Left lung (tissue), 10 donors: ENCODE measurements around the gene SLC43A3. TPM values are rescaled to one million over a fixed set of nuclear protein-coding genes. Genes with fewer than 3 reads are reported as not detected.
"Not testable (repeated sequence)": the region's sequence is repeated elsewhere in the genome, so short reads cannot be mapped to it uniquely, and the experiment has no call there.

Source experiments
- ATAC-seq: fragments of 200-7000 bp; cut with Tn5 transposase; one replicate; pipeline ENCODE4 v1.9.1; 2020; ENCODE audit warnings: moderate library complexity
- DNase-seq, 4 donors: peaks; one replicate each; pipeline ENCODE4 v3.0.0-alpha.2; 2013 to 2020
- H3K27ac ChIP-seq, 2 donors: fragments of 200-600 bp; sonication (generic) in 1 of 2; one replicate each; pipeline versions ENCODE4 v1.5.0 to v1.8.0; 2020 to 2021
- H3K27me3 ChIP-seq, 2 donors: fragments of 200-600 bp; sonication (generic) in 1 of 2; one replicate each; pipeline versions ENCODE4 v1.5.0 to v1.8.0; 2020 to 2021
- H3K36me3 ChIP-seq, 2 donors: fragments of 200-600 bp; sonication (generic) in 1 of 2; one replicate each; pipeline versions ENCODE4 v1.5.0 to v1.8.0; 2020 to 2021
- H3K4me1 ChIP-seq, 2 donors: fragments of 200-600 bp; one replicate each; pipeline ENCODE4 v1.8.0; 2021
- H3K4me3 ChIP-seq, 2 donors: fragments of 200-600 bp; sonication (generic) in 1 of 2; one replicate each; pipeline versions ENCODE4 v1.5.0 to v1.8.0; 2020 to 2021; ENCODE audit warnings: mild to moderate bottlenecking in 1 of 2
- H3K9me3 ChIP-seq, 2 donors: fragments of 200-600 bp; sonication (generic) in 1 of 2; one replicate each; pipeline versions ENCODE4 v1.5.0 to v1.8.0; 2020 to 2021
- CTCF ChIP-seq, 2 donors: fragments of 200-600 bp; sonication (generic) in 1 of 2; IDR thresholded peaks; one replicate each; pipeline versions ENCODE4 v1.5.0 to v1.8.0; 2021; ENCODE audit warnings: antibody characterized with exemption in 2 of 2
- intact Hi-C, 2 donors: fragments of 100-400 bp; cut with DNase I; formaldehyde crosslinking; loops; one replicate each; pipeline versions ENCODE4 v1.11.2 to v1.14.2; 2022
- polyA plus RNA-seq, 6 donors: library from polyadenylated mRNA; unstranded; fragments of 120-200 nt; gene quantifications; one replicate each; pipeline ENCODE4 v1.2.1, GENCODE V29; 2013; ENCODE audit not compliant: insufficient read length in 6 of 6
- total RNA-seq, 2 donors: library from RNA; stranded (reverse); fragmentation: NEBNext Ultra II Directional; extraction: Animal tissue kit (Norgen Biotek cat#: 25700); gene quantifications; one replicate each; pipeline ENCODE4 v1.2.1, GENCODE V29; 2021
- donor health status: DM: no; HTN: yes; CAD: no.
- donor health status: DM: no; HTN: no; CAD: no.

The SLC43A3 gene
- total and polyA plus RNA-seq, 8 donors: 35.0 to 185 (median 40.8) TPM

- H3K4me1 ChIP-seq: peaks cover 0 to 14% of the 10 kb centered on the region in 2 donors
- H3K27ac ChIP-seq: no peak overlapping the region
- peak; percentile 93 for ATAC-seq
- no peak for TF ChIP-seq CTCF (IDR thresholded peaks at IDR 0.05)
- no peaks in the 10 kb centered on the region for H3K36me3 ChIP-seq
- peak in 3 of 4 donors; percentile 46 to 85 (median 80) for DNase-seq
- no peak overlapping the region for H3K4me3 ChIP-seq
- no peaks in the 10 kb centered on the region for H3K9me3 ChIP-seq
- intact Hi-C loops: no loop called here
- no peaks in the 10 kb centered on the region for H3K27me3 ChIP-seq
Measured at GRCh38 chr11:57368106-57368844, 58.6 kb downstream of the SLC43A3 start.

GRCh38 chr11:57364851-57365660, 61.9 kb downstream of the SLC43A3 start:
- intact Hi-C loops: no loop called here
- H3K9me3 ChIP-seq: no peaks in the 10 kb centered on the region

GRCh38 chr11:57363131-57364080, 63.5 kb downstream of the SLC43A3 start:
- no peaks in the 10 kb centered on the region for H3K27me3 ChIP-seq
- H3K36me3 ChIP-seq: no peaks in the 10 kb centered on the region
- peaks cover 0 to 6% of the 10 kb centered on the region in 2 donors for H3K4me1 ChIP-seq
- DNase-seq (no peak), ATAC-seq (no peak)
- no peak for TF ChIP-seq CTCF (IDR thresholded peaks at IDR 0.05)
- no peaks in the 10 kb centered on the region for H3K9me3 ChIP-seq
- no peak overlapping the region for H3K4me3 ChIP-seq
- no peak overlapping the region for H3K27ac ChIP-seq
- intact Hi-C loops: no loop called here

More at GRCh38 chr11:57364851-57365660, 61.9 kb downstream of the SLC43A3 start:
- H3K36me3 ChIP-seq: no peaks in the 10 kb centered on the region
- H3K27ac ChIP-seq: no peak overlapping the region
- DNase-seq (no peak), ATAC-seq (peak; percentile 7)
- peaks cover 0 to 14% of the 10 kb centered on the region in 2 donors for H3K4me1 ChIP-seq
- TF ChIP-seq CTCF (IDR thresholded peaks at IDR 0.05): no peak
- no peaks in the 10 kb centered on the region for H3K27me3 ChIP-seq
- no peak overlapping the region for H3K4me3 ChIP-seq

DNA sequence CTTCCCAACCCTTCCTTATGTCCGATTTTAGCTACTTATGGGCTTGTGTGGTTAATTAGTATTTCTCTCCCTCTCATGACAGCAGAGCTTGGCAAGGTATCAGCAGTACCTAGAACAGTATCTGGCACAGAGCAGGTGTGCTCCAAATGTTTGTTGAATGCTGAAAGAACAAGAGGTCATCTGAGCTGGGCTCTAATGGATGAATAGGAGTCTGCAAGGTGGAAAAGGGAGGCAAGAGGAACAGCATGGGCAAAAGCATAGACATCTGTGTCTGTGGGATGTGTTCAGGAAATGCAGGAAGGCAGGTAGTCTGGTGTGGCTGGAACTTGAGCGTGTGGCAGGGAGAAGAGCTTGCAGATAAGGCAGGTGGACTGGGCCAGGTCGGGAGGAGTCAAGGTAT, 65.0 kb downstream of the SLC43A3 start:
- Histone ChIP-seq H3K27ac (no peak overlapping the region), H3K4me3 (no peak overlapping the region), H3K36me3 (no peaks in the 10 kb centered on the region), H3K27me3 (no peaks in the 10 kb centered on the region), H3K9me3 (no peaks in the 10 kb centered on the region), H3K4me1 (no peaks in the 10 kb centered on the region)
- intact Hi-C loops: no loop called here
- no peak for DNase-seq
- TF ChIP-seq CTCF (IDR thresholded peaks at IDR 0.05): no peak
- no peak for ATAC-seq

DNA sequence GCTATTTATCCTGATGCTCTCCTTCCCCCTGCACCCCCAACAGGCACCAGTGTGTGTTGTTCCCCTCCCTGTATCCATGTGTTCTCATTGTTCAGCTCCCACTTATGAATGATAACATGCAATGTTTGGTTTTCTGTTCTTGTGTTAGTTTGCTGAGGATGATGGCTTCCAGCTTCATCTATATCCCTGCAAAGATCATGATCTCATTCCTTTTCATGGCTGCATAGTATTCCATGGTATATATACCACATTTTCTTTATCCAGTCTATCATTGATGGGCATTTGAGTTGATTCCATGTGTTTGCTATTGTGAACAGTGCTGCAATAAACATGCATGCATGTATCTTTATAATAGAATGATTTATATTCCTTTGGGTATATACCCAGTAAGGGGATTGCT, 65.5 kb downstream of the SLC43A3 start:
- ATAC-seq, intact Hi-C loops, DNase-seq, H3K4me1 ChIP-seq, H3K36me3 ChIP-seq, H3K27me3 ChIP-seq, H3K27ac ChIP-seq, H3K4me3 ChIP-seq, H3K9me3 ChIP-seq: not testable (repeated sequence)
